Fibroblast of peridontal ligament (primary cell): Measurements from ENCODE around the gene IRAK2.
A peak's percentile ranks its signal among the peaks of the same experiment; 100 is the strongest.

Experiments used
- DNase-seq: peaks from one replicate; pipeline ENCODE4 v3.0.0-alpha.2; 2010; ENCODE audit errors: extremely low read depth

The IRAK2 gene

GRCh38 chr3:10284496-10284895, 119.8 kb downstream of the IRAK2 start:
- DNase-seq, result no peak

DNA sequence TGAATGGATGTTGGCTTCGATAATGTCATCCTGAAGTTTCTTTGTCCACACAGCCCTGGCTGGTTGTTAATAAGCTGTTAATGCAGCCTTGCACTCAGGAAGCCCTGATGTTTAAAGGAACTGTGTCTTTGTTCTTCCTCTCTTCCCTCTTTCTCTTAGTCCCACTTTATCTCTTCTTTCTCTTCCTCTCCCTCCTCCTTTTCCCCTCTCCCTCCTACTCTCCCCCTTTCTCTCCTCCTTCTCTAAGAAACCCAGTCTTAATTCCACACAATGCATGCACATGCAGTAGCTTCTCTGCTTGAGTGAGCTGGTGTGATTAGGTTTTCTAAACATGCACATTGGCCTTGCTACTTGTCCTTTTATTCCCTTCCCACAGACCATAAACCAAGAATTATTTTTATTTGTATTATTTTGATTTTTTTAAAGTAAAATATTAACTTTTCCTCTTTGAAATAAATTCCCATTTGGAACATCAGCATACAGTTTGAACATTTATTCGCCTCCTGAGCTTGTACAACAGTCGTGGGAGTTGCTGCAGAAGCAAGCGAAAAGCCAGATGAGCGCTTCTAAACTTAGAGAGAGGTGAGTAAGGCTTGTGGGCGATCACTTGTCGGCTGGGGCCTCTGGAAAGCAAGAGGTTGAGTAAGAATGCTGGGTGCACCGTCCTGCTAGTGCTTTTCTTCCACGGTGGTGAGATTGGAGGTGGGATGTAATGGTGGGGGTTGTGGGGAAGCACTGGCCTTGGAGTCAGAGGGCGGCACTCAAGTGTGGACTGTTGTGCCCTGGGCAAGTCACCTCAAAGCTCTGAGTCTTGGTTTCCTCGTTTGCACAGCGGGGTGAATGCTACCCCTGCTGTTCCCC, 120.8 kb downstream of the IRAK2 start:
- DNase-seq, result no peak

GRCh38 chr3:10286133-10286524, 121.4 kb downstream of the IRAK2 start:
- DNase-seq, result no peak

GRCh38 chr3:10286596-10287295, 122.0 kb downstream of the IRAK2 start:
- peak; percentile 51 for DNase-seq

DNA sequence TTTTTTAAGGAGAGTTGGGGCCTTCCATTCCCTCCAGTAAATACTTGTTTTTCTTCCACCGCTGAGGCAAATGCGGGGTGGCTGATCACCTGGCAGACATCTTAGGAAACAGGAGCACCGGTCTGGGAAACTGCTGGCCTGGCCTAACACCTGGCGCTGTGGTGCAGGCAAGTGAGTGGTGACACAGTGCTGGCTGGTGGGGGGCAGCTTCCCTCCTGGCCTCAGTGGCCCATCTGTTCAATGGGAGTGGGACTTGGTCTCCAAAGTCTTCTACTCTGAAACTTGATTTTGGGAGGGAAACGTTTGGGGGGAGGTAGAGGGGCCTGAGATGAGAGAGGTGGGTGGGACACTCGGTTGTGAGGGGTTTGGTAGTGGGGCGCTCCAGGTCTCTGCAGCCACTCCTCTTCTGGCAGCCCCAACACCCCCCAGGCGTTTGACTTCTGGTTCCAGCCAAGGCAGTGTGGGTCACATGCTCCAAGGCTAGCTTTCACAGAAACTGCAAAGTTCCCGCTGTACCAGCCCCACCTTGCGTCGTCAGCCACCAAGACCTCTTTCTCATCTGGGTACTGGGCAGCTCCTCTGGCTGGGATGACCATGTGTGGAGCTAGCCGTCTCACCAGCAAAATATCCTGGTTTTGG, 123.3 kb downstream of the IRAK2 start:
- DNase-seq, result no peak

DNA sequence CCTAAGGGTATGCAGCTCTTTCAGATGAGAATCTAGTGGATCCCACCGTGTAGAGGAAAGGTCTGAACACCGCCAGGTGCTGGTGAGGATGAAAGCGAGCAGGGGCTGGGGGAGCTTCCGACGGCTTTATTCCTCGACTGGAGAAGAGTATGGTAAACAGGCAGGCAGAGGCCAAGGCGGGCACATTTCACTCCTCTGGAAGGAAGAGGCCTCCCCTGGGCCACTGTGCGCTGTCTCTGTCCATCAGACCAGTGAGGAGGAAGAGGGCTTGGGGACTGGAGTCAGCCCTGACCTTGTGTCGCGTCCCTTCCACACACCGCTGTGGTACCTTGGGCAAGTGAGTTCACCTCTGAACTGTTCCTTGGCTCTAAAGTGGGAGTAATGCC, 123.8 kb downstream of the IRAK2 start:
- DNase-seq, result no peak

DNA sequence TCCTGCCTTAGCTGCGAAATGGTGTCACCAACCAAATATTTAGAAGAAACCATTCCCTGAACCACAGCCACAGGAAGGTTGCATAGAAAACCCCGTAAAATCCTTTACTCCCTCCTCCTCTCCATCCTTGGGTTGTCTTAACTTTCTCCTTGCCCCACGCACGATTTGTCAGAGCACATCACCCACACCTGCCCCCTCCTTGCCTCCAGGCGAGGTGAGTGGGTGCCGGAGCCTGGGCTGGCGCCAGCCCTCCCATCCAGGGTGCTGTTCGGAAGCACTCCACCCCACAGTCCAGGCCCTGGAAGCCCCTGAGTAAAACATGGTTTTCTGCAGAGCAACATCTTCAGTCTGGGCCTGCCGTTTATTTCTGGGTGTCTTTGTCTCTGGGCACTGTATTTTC, 124.4 kb downstream of the IRAK2 start:
- DNase-seq, result no peak

DNA sequence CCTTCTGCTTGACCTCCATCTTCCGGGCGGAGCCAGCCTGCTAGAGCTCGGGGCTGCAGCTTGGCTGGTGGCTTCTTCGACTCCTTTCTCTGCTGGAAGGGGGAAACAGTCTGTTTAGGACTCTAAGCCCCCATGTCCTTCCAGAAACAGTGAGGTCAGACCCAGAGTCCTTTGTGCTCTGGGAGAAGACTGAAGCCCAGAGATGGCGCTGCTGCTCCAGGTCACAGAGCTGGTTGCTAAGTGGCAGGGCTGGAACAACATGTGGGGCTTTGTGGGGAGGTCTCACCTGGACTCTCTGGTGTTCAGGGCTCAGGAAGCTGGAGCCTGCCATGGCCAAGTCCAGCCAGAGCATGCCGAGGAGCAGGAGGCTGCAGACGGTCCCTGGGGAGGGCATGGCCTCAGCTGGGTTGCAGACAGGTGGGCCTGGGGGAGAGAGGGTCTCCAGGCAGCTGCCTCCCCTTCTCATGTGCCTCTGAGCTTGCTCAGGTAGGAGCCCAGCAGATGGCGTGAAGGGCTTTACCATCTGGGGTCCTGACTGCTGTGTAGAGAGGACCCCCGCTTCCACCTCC, 125.2 kb downstream of the IRAK2 start:
- DNase-seq, result no peak

- DNase-seq, result no peak
Observed at GRCh38 chr3:10290481-10291176, 125.9 kb downstream of the IRAK2 start.

GRCh38 chr3:10291641-10292040, 126.9 kb downstream of the IRAK2 start:
- no peak for DNase-seq

DNA sequence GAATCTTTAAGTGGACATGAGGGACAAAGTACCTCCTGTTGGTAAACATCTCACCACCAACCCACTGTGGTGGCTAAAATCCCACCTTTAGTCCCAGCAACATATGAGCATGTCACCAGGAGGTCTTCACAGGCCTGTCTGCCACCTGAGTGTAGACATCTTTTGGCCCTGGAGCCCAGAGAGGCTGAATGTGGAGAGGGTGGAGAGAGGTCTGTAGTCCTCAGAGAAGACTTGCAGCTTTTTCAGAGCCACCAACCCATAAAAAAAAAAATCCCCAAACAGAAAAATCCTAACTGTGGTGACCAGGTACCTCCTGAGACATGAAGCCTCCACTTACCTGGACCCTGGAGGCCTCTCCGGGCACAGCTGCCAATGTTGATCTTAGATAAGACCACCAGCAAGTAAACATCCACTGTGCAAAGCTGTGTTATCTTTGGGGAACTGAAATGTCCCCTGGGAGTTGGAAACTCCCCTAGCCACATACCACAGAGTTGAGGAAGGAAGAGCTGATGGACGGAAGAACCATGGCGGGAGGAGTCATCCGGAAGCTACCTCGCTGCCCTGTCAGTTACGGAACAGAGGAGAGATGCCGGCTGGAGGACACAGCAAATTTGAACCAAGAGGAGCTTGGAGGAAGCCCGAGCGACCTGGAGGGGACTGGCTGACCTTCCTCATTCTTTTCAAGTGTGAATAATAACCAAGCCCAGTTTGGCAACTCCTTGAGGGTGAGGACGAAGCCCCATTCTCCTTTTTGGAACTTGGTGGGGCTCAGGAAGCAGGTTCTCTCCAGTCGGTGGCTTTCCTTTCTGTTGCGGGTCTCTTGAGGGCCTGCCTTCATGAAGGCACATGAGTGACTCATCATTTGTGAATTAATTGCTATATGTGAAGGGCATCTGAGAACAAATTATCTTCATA, 128.0 kb downstream of the IRAK2 start, which contains the start of gene GHRL:
GHRL (minus strand) TSS at position 443 of the 915 bp plus-strand sequence. CDS start 2,767 bp downstream, outside the sequence.
- no peak for DNase-seq
